GM18873 (cell line): ENCODE measurements around the gene ANKRD2.

Source experiments
- ATAC-seq: cut with Tn5 transposase; IDR thresholded peaks from one replicate; pipeline ENCODE4 v1.9.1; 2021; ENCODE audit warnings: mild to moderate bottlenecking, moderate library complexity, moderate number of reproducible peaks; ENCODE audit not compliant: unreplicated experiment, low FRiP score

Gene ANKRD2

DNA sequence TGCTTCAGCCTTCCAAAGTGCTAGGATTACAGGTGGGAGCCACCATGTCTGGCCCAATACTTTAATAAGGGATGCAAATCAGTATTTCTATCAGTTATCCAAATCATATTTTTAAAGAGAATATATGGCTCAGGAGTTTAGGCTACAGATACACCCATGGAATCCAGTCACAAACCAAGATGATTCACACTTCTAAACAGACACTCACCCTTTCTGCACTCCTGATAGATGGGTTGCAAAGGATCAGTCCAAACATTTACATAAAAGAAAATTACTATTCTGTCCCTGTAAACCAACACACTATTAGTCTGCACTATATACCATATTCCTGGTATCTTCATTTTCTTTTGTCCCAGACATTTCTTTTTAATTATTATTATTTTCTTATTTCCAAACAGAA, 58.5 kb downstream of the ANKRD2 start:
- ATAC-seq: no peak

DNA sequence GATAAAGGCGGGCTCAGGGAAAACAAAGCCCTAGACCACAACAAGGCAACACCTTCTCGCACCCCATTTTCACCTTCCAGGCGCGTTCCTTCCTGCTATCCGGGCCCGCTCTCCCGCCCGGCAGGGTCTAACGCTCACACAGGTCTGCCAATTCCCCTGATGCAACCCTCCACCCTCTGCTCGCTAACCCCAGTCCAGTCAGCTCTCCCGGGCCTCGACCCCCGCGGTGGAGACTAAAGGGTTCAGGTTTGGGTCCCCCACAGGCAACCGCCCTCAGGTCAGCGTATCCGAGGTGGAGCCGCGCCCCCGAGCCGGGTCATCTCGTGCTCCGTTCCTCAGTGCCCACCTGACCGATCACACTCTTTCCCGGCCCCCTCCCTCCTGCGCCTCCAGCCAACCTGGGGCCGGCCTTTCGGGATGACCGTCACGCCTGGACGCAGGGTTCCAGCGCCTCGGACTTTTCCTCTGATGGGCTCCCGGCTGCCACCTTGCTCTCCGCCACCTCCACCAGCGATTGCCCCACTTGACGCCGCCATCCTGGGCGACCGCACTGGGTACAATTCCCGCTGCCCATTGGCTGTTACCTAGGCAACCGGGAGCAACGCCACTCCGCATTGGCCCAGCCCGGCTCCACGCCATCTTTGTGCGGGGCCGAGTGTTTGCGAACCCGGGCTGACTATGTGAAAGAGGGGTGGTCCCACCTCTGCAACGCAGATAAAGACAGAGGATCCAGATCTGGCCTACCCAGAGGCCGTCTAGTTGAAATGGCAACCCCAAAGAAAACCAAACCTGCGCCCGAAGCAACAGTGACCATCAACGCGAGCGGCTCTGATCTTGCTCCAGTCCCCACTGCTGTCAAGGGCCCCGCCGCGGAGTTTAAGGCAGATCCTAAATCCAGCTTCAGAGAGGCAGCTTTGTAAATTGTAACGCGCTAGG, 60.6 kb downstream of the ANKRD2 start, which contains the start of gene MORN4:
MORN4 (minus strand) TSS at position 552 of the 936 bp plus-strand sequence. CDS start 13,847 bp downstream, outside the sequence.
- ATAC-seq: peak; percentile 87
